GM19025 (cell line): Measurements from ENCODE around the gene GYG2.
"Not testable (repeated sequence)": the region's sequence is repeated elsewhere in the genome, so short reads cannot be mapped to it uniquely, and the experiment has no call there.

Experiments used
- ATAC-seq: cut with Tn5 transposase; IDR thresholded peaks from one replicate; pipeline ENCODE4 v1.9.1; 2021; ENCODE audit warnings: mild to moderate bottlenecking, low read depth, moderate library complexity; ENCODE audit not compliant: unreplicated experiment

Gene GYG2

GRCh38 chrX:2898846-2899512 lies 70.2 kb downstream of the GYG2 start:
- ATAC-seq = no peak

DNA sequence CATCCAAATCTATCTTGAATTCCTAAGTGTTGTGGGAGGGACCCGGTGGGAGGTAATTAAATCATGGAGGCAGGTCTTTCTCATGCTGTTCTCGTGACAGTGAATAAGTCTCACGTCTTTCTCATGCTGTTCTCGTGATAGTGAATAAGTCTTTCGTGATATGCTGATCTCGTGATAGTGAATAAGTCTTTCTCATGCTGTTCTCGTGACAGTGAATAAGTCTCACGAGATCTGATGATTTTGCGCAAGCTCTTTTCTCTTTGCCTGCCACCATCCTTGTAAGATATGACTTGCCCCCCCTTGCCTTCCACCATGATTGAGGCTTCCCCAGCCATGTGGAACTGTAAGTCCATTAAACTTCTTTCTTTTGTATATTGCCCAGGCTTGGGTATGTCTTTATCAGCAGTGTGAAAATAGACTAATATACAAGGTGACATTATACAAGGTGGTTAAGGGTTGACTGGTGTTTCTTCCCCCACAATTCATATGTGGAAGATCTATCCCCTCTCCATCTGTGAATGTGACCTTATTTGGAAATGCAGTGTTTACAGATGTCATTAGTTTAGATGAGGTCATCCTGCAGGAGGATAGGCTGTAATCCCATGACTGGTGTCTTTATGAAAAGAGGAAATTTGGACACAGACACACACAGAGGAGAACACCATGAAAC lies 72.8 kb downstream of the GYG2 start:
- no peak for ATAC-seq

- ATAC-seq = no peak
Measured at GRCh38 chrX:2902841-2903240, 74.1 kb downstream of the GYG2 start.

- ATAC-seq = no peak
Measured at GRCh38 chrX:2903366-2903765, 74.6 kb downstream of the GYG2 start.

GRCh38 chrX:2907295-2907694 lies 78.6 kb downstream of the GYG2 start:
- no peak for ATAC-seq

DNA sequence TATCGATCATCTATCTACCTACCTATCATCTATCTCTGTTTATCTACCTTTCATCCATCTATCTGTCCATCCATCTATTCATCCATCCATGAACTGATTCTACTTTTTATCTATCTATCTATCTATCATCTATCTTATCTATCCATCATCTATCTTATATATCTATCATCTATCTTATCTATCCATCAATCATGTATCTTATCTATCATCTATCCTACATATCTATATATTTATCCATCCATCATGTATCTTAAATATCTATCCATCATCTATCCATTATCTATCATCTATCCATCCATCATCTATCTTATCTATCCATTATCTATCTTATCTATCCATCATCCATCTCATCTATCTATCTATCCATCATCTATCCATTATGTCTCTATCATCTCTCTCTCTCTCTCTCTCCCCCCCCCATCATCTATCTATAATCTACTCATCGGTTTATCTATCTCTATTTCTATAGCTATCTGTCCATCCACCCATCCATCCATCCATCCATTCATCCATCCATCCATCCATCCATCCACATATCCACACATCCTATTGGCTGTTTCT lies 79.5 kb downstream of the GYG2 start:
- ATAC-seq = no peak

- ATAC-seq = no peak
Measured at GRCh38 chrX:2910109-2910508, 81.4 kb downstream of the GYG2 start.

GRCh38 chrX:2913118-2913517 lies 84.4 kb downstream of the GYG2 start:
- no peak for ATAC-seq

GRCh38 chrX:2917767-2918166 lies 89.0 kb downstream of the GYG2 start:
- no peak for ATAC-seq

DNA sequence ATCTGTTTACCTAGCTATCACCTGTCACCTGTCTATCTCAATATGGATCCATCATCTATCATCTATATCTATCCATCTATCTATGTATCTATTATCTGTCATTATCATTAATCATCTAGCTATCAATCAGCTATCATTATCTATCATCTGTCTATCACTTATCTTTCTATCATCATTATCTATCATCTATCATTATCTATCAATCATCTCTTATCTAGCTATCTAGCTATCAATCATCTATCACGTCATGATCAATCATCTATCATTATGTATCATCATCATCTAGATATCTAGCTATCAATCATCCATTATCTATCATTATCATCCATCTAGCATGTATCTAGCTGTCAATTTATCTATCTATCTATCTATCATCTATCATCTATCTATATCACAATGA lies 92.5 kb downstream of the GYG2 start:
- no peak for ATAC-seq

DNA sequence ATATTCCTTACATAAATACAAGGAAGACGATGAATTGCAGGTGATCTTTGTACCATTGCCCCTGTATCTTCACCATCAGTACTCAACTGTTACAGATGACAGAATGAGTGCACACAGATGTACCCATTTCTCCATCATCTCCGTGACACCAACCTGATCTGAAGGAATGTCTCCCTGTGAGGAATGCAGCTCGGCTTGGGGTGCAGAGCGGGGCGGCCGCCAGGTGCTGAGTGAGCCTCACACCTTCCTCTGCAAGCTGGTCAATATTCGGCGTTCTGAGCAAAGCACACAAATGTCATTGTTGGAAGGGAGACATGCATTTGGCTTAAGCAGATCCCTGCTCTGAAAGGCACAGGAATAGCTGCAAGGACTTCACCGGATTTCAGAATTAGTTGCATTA lies 93.0 kb downstream of the GYG2 start:
- no peak for ATAC-seq

- no peak for ATAC-seq
Measured at GRCh38 chrX:2924151-2924550, 95.4 kb downstream of the GYG2 start.

- ATAC-seq = not testable (repeated sequence)
Measured at GRCh38 chrX:2926255-2926654, 97.5 kb downstream of the GYG2 start.

DNA sequence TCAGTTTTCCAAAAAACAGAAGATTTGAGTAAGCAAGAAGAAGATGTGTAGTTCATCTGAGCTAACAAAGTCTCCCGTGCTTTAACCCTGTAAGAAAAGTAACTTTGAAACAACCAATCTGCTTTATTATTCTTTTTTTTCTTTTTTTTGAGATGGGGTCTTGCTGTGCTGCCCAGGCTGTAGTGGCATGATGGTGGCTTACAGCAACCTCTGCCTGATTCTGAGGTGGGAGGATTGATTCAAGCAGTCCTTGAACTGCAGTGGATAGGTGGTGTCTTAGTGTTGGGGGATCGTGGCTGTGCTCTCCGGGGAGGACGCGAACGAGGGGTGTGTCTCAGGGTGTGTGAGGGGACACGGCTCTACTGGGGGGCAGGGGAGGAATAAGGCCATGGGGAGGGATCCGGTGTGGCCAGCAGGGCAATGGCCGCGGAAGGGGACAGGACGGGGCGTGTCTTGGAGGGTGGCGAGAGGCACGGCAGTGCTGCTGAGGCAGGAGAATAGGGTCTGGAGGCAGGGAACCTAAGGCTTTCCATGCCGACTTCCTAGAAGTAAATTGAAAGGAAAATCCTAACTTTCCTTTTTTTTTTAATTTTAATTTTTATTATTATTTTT lies 98.0 kb downstream of the GYG2 start:
- ATAC-seq = no peak

GRCh38 chrX:2928191-2928582 lies 99.5 kb downstream of the GYG2 start:
- ATAC-seq = no peak

GRCh38 chrX:2928583-2929434 lies 100.1 kb downstream of the GYG2 start, which contains the start of gene ARSD:
TSS of gene ARSD (minus strand) at chrX:2929339. CDS start at chrX:2929275, 64 bp downstream.
- ATAC-seq = peak; percentile 83

DNA sequence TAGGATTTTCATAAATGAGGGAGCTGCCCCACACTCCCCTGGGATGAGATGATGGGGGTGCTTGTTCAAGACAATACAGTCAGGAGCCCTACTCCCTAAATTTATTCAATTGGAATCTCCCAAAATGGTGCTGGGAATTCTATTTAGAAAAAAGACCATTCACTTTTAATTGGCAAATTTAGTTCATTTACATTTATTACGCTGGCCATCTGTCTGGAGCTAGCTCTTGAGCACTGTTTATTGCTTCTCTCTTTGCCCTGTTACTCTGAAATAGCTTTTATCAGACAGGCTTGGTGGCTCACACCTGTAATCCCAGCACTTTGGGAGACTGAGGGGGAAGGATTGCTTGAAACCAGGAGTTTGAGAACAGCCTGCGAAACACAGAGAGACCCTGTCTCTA lies 102.4 kb downstream of the GYG2 start:
- no peak for ATAC-seq

- ATAC-seq = no peak
Measured at GRCh38 chrX:2931612-2932011, 102.9 kb downstream of the GYG2 start.
